ENCODE measurements around the gene CRYBA1. TPM values are rescaled to one million over a fixed set of nuclear protein-coding genes. Genes with fewer than 3 reads are reported as not detected.

CRYBA1 gene
- polyA plus RNA-seq, 1 donor: not detected

DNA sequence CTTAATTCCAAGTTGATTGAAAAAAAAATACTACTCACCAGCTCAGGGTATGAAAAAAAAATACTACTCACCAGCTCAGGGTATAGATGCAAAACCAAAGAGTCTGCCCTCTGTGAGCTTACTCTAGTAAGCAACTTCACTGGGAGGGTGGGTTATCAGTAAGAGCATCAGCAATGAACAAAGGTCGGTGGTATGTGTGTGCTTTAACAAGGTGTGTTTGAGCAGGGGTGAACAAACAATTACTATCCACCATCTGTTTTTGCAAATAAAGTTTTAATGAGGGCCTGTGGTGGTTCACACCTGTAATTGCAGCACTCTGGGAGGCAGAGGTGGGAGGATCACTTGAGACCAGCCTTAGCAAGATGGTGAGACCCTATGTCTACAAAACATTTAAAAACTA lies 27.3 kb downstream of the CRYBA1 start:
- DNase-seq: peak in 1 of 2 donors; percentile 23
- Histone ChIP-seq H3K36me3 (ENCODE audit: control insufficient read depth, insufficient read depth, low read length) (peaks cover 43% of the 10 kb centered on the region), H3K4me3 (ENCODE audit: low read length) (no peak overlapping the region), H3K27ac (ENCODE audit: low read length) (no peak overlapping the region), H3K9me3 (ENCODE audit: control insufficient read depth, low read depth, low read length) (peaks cover 5% of the 10 kb centered on the region), H3K27me3 (ENCODE audit: control insufficient read depth, insufficient read depth, low read length) (no peaks in the 10 kb centered on the region), H3K4me1 (ENCODE audit: control insufficient read depth, insufficient read depth, low read length) (no peaks in the 10 kb centered on the region)
- WGBS (ENCODE audit: insufficient coverage, low lambda C conversion rate): no CpG with 5 or more reads among the region's 1 CpG

DNA sequence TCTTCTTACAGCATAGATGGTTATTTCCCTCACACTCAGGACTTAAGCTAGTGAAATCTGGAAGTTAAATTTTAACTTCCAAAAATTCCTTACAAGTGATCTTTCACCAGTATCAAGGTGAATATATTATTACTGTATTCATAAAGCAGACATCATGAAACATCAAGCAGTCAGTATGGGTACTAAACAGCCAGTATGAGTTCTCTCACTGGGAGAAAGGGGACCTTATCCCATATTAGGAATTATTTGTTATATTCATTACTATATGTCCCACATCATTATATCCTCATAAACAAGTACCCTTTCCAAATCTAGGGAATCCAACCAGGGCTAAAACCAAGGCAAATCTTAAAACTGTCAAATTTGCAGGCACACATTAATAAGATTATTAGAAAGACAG lies 32.0 kb downstream of the CRYBA1 start:
- Histone ChIP-seq H3K27me3 (ENCODE audit: control insufficient read depth, insufficient read depth, low read length) (no peaks in the 10 kb centered on the region), H3K36me3 (ENCODE audit: control insufficient read depth, insufficient read depth, low read length) (peaks cover 55% of the 10 kb centered on the region), H3K9me3 (ENCODE audit: control insufficient read depth, low read depth, low read length) (peaks cover 7% of the 10 kb centered on the region), H3K4me3 (ENCODE audit: low read length) (no peak overlapping the region), H3K27ac (ENCODE audit: low read length) (no peak overlapping the region), H3K4me1 (ENCODE audit: control insufficient read depth, insufficient read depth, low read length) (no peaks in the 10 kb centered on the region)
- no peak for DNase-seq

GRCh38 chr17:29279397-29280070 lies 32.9 kb downstream of the CRYBA1 start:
- Histone ChIP-seq H3K27me3 (ENCODE audit: control insufficient read depth, insufficient read depth, low read length) (no peaks in the 10 kb centered on the region), H3K27ac (ENCODE audit: low read length) (no peak overlapping the region), H3K4me1 (ENCODE audit: control insufficient read depth, insufficient read depth, low read length) (no peaks in the 10 kb centered on the region), H3K9me3 (ENCODE audit: control insufficient read depth, low read depth, low read length) (peaks cover 7% of the 10 kb centered on the region), H3K4me3 (ENCODE audit: low read length) (no peak overlapping the region), H3K36me3 (ENCODE audit: control insufficient read depth, insufficient read depth, low read length) (peaks cover 51% of the 10 kb centered on the region)
- WGBS (ENCODE audit: insufficient coverage, low lambda C conversion rate): no CpG with 5 or more reads among the region's 5 CpGs
- no peak for DNase-seq

DNA sequence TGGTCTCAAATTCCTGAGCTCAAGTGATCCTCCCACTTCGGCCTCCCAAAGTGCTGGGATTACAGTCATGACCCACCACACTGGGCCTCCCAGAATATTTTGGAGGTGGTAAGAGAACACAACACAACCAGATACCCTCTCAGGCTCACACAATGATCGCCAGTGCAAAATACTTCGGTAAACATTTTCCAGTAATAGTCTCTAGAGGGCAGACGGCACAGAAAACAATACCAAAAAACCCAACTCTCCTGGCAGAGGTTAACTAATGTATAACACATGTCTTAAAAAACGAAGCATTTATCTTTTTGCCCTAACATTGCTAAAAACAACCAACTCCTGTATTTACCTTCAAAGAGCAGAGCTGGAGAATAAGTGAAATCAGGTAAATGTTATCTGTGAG lies 36.8 kb downstream of the CRYBA1 start:
- peaks cover 60% of the 10 kb centered on the region for H3K36me3 ChIP-seq (ENCODE audit: control insufficient read depth, insufficient read depth, low read length)

DNA sequence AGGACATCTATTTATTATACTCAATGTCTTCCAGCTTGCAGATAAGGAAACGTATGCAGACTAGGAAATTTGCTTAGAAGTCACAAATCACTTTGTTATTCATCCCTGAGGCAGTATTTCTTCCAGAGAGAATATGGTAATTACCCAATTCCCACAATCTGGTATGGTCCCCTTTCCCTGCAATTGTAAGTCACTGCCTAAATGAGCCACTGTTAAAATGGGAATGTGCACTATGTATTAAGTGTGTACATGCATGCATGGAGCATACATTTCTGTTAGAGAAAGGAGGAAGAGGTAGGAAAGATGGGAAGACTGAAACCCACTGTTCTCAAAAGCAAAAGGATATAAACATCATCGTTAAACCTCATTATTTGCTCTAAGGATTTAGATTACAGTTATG lies 37.3 kb downstream of the CRYBA1 start:
- Histone ChIP-seq H3K4me3 (ENCODE audit: low read length) (no peak overlapping the region), H3K36me3 (ENCODE audit: control insufficient read depth, insufficient read depth, low read length) (peaks cover 60% of the 10 kb centered on the region), H3K9me3 (ENCODE audit: control insufficient read depth, low read depth, low read length) (peaks cover 2% of the 10 kb centered on the region), H3K27ac (ENCODE audit: low read length) (no peak overlapping the region), H3K4me1 (ENCODE audit: control insufficient read depth, insufficient read depth, low read length) (no peaks in the 10 kb centered on the region), H3K27me3 (ENCODE audit: control insufficient read depth, insufficient read depth, low read length) (no peaks in the 10 kb centered on the region)
- no peak for DNase-seq
- 83% methylated on average over 1 of the region's 2 CpGs for WGBS (ENCODE audit: insufficient coverage, low lambda C conversion rate)

More for the DNA sequence above, 36.8 kb downstream of the CRYBA1 start:
- no peaks in the 10 kb centered on the region for H3K27me3 ChIP-seq (ENCODE audit: control insufficient read depth, insufficient read depth, low read length)
- no peaks in the 10 kb centered on the region for H3K4me1 ChIP-seq (ENCODE audit: control insufficient read depth, insufficient read depth, low read length)
- H3K9me3 ChIP-seq (ENCODE audit: control insufficient read depth, low read depth, low read length): peaks cover 4% of the 10 kb centered on the region
- H3K4me3 ChIP-seq (ENCODE audit: low read length): no peak overlapping the region
- no peak overlapping the region for H3K27ac ChIP-seq (ENCODE audit: low read length)
- no CpG with 5 or more reads among the region's 5 CpGs for WGBS (ENCODE audit: insufficient coverage, low lambda C conversion rate)
- no peak for DNase-seq

DNA sequence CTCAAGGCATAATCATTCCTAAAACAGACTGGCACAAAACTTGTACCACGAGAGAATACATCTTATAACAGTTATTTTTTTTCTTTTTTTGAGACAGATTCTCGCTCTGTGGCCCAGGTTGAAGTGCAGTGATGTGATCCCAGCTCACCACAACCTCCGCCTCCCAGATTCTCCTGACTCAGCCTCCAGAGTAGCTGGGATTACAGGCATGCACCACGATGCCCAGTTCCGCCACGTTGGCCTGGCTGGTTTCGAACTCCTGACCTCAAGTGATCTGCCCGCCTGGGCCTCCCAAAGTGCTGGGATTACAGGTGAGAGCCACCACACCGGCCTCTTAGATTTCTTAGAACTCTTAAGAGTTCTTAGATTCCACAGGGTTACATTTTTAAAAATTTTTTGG lies 43.2 kb downstream of the CRYBA1 start:
- peaks cover 25% of the 10 kb centered on the region for H3K36me3 ChIP-seq (ENCODE audit: control insufficient read depth, insufficient read depth, low read length)
- no peaks in the 10 kb centered on the region for H3K27me3 ChIP-seq (ENCODE audit: control insufficient read depth, insufficient read depth, low read length)
- H3K27ac ChIP-seq (ENCODE audit: low read length): no peak overlapping the region
- H3K4me3 ChIP-seq (ENCODE audit: low read length): no peak overlapping the region
- peaks cover 9% of the 10 kb centered on the region for H3K4me1 ChIP-seq (ENCODE audit: control insufficient read depth, insufficient read depth, low read length)
- no peak for DNase-seq
- H3K9me3 ChIP-seq (ENCODE audit: control insufficient read depth, low read depth, low read length): peaks cover 3% of the 10 kb centered on the region
- WGBS (ENCODE audit: insufficient coverage, low lambda C conversion rate): 100% methylated on average over 1 of the region's 9 CpGs

DNA sequence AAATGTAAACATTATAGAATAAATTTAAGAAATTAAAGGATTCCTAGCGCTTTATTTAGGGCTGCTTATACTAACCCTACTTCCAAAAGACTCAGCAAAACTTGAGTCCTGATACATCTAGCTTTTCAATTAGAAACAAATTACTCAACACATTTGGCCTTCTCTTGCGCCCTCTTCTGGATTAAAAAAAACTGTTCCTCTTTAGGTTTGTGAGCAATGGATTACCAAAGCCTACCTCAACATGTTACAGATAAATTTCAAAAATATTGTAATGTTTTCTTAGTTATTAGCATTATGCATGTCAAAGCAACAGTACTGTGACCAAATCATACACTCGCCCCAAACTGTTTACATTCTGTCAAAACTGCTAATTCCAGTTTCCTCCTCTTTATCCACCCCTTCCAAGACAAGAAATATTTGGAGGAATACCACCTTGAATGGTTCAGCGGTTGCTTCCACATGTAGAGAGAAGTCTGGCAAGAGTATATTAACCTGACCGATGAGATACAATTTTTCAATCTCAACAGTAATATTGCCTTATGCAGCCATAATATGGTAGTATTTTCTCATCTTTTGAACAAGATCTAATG lies 44.6 kb downstream of the CRYBA1 start:
- no peaks in the 10 kb centered on the region for H3K27me3 ChIP-seq (ENCODE audit: control insufficient read depth, insufficient read depth, low read length)

GRCh38 chr17:29292071-29292991 lies 45.7 kb downstream of the CRYBA1 start:
- peak; percentile 33 to 73 for DNase-seq
- Histone ChIP-seq H3K27me3 (ENCODE audit: control insufficient read depth, insufficient read depth, low read length) (no peaks in the 10 kb centered on the region), H3K27ac (ENCODE audit: low read length) (peak overlapping the region; percentile 96), H3K4me3 (ENCODE audit: low read length) (peak overlapping the region; percentile 92), H3K9me3 (ENCODE audit: control insufficient read depth, low read depth, low read length) (peaks cover 3% of the 10 kb centered on the region), H3K36me3 (ENCODE audit: control insufficient read depth, insufficient read depth, low read length) (peaks cover 6% of the 10 kb centered on the region), H3K4me1 (ENCODE audit: control insufficient read depth, insufficient read depth, low read length) (peaks cover 9% of the 10 kb centered on the region)
- 0% methylated on average over 2 of the region's 77 CpGs for WGBS (ENCODE audit: insufficient coverage, low lambda C conversion rate)

More for the DNA sequence above, 44.6 kb downstream of the CRYBA1 start:
- peaks cover 3% of the 10 kb centered on the region for H3K9me3 ChIP-seq (ENCODE audit: control insufficient read depth, low read depth, low read length)
- peak overlapping the region; percentile 84 for H3K27ac ChIP-seq (ENCODE audit: low read length)
- 20% methylated on average over 1 of the region's 5 CpGs for WGBS (ENCODE audit: insufficient coverage, low lambda C conversion rate)
- H3K4me1 ChIP-seq (ENCODE audit: control insufficient read depth, insufficient read depth, low read length): peaks cover 9% of the 10 kb centered on the region
- peak overlapping the region; percentile 74 for H3K4me3 ChIP-seq (ENCODE audit: low read length)
- DNase-seq: peak; percentile 33 to 63
- peaks cover 16% of the 10 kb centered on the region for H3K36me3 ChIP-seq (ENCODE audit: control insufficient read depth, insufficient read depth, low read length)

DNA sequence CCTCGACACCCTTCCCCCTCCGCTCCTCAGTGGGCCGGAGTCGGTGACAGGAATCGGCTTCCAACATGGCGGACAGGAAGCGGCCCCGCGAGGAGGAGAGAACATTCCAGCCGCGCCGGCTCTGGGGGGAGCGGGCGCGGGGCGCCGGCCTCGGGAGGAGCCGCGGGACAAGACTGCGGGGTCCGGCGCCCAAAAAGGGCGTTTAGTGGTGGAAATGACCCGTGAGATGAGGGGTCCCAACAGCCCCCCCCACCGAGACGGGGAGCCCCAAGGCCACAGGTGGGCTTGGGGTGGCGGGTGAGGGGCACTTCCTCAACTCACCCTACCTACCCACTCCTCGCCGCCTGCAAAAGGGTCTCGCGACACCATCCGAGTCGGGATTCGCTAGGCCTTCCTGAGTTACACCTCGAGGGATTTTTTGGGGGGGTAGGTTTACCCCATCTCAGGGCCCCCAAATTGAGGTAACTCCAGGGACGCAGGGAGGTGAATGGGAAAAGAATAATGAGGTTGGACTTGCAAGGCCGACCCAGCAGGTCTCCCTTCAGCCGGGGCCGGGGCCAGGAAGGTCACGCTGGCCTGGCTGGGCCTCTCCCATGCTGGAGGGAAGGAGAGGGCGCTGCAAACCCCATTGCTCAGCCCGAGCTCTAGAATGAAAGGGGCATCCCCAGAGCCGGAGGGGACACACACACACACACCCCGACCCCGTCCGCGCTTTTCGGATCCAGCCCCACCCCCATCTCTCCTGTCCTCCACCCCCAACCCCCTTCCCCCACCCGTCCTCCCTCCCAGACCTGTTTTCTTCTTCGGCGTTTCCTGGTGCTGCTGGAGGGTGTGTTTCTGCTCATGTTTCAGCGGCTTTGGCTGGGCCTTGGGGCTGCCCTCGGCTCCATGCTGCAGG lies 46.6 kb downstream of the CRYBA1 start:
- H3K36me3 ChIP-seq (ENCODE audit: control insufficient read depth, insufficient read depth, low read length): peaks cover 6% of the 10 kb centered on the region
- no CpG with 5 or more reads among the region's 54 CpGs for WGBS (ENCODE audit: insufficient coverage, low lambda C conversion rate)

More for the DNA sequence above, 46.6 kb downstream of the CRYBA1 start:
- peaks cover 3% of the 10 kb centered on the region for H3K9me3 ChIP-seq (ENCODE audit: control insufficient read depth, low read depth, low read length)
- peak; percentile 52 to 79 for DNase-seq
- H3K4me3 ChIP-seq (ENCODE audit: low read length): peak overlapping the region; percentile 92
- H3K27ac ChIP-seq (ENCODE audit: low read length): peak overlapping the region; percentile 96
- H3K4me1 ChIP-seq (ENCODE audit: control insufficient read depth, insufficient read depth, low read length): peaks cover 9% of the 10 kb centered on the region
- no peaks in the 10 kb centered on the region for H3K27me3 ChIP-seq (ENCODE audit: control insufficient read depth, insufficient read depth, low read length)
